Keratinocyte (primary cell): Measurements from ENCODE around the gene RGS3.

Experiments
- EZH2 ChIP-seq: IDR thresholded peaks from one replicate; pipeline ENCODE4 v1.6.1; 2012; ENCODE audit warnings: inconsistent platforms, mild to moderate bottlenecking, low read length, moderate library complexity
- TF ChIP-seq, protein P1 (sequence below), 3 experiments: IDR thresholded peaks in 1 of 3; conservative IDR thresholded peaks in 1 of 3; optimal IDR thresholded peaks in 1 of 3; 2 replicates in 2 of 3; 3 replicates in 1 of 3; pipeline versions ENCODE3 to v1.5.1; 2011; ENCODE audit warnings: low read length in 3 of 3, mild to moderate bottlenecking in 3 of 3, moderate library complexity in 2 of 3, control low read depth in 1 of 3, inconsistent platforms in 1 of 3; ENCODE audit not compliant: insufficient read depth in 2 of 3; ENCODE audit errors: extremely low read depth in 1 of 3

DNA sequence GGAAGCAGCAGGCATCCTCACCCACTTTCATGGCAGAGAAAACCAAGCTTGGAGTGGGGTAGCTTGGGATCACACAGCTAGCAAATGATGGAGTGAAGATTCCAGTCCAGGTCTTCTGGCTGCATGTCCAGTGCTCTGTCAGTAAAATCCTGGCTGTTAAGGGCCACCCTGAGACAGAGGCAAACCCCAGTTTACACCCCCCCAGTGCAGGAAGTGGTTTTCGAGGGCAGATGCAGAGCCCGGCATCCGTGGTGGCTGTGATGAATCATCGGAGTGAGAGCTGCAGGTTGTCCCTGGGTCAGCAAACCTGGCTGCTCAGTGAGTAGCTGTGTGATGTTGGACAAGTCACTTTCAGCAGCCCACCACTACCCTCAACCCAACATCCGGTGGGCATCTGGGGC lies 115.4 kb downstream of the RGS3 start:
- TF ChIP-seq, protein P1, sequence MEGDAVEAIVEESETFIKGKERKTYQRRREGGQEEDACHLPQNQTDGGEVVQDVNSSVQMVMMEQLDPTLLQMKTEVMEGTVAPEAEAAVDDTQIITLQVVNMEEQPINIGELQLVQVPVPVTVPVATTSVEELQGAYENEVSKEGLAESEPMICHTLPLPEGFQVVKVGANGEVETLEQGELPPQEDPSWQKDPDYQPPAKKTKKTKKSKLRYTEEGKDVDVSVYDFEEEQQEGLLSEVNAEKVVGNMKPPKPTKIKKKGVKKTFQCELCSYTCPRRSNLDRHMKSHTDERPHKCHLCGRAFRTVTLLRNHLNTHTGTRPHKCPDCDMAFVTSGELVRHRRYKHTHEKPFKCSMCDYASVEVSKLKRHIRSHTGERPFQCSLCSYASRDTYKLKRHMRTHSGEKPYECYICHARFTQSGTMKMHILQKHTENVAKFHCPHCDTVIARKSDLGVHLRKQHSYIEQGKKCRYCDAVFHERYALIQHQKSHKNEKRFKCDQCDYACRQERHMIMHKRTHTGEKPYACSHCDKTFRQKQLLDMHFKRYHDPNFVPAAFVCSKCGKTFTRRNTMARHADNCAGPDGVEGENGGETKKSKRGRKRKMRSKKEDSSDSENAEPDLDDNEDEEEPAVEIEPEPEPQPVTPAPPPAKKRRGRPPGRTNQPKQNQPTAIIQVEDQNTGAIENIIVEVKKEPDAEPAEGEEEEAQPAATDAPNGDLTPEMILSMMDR (optimal IDR thresholded peaks at IDR 0.05 in 1 of 3, IDR thresholded peaks at IDR 0.05 in 1 of 3, conservative IDR thresholded peaks at IDR 0.05 in 1 of 3; ENCODE audit: extremely low read depth in 1 of 3, insufficient read depth in 2 of 3, low read length in 3 of 3), result no peak
- no peak for TF ChIP-seq EZH2
